Measurements from ENCODE around the gene TMEM263. TPM values are rescaled to one million over a fixed set of nuclear protein-coding genes. Genes with fewer than 3 reads are reported as not detected.

Gene TMEM263
- total and polyA plus RNA-seq, 2 donors (not counting 3 experiments of a cell fraction or from before 2014, with no cell fraction given): 22.5 to 72.5 TPM

DNA sequence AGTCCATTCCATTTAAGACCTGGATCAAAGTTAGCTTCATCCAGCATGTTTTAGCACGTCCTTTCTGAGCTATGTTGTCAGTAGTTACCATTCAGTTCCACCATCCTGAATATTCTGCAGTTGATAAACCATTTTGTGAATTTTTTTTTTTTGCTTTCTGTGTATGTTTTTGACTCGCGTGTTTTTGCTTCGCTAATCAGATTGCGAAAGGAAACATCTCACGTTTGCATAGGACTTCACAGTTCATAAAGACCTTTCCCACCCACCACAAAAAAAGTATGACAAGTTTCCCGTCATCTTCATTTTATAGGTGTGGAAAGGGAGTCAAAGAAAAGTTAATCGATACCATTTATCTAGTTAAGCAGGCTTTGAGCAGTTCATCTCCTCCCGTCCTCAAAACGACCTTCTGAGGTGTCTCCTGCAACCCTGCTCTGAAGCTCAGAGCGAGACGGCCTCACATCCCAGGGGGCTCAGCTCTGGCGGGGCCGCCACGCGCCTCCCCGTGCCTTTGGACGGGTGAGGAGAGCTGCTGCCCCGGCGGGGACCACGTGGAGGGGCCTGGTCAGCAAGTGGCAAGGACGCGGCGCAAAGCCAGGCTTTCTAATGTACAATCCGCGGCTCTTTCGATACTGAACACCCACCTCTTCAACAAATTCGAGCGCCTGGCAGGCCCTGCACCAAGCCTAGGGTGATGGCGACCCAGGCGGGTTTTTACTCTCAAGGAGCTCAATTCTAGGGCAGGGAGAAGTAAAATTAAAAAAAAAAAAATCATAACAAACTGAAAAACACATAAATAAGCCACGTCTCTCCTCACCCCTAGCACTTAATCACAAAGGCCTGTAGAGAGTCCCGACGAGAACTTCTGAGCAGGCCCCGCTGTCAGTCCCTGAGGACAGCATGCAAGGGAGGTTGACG is 988 bp upstream of the TMEM263 start:
- H3K79me2 ChIP-seq (ENCODE audit: control insufficient read depth, insufficient read depth, low read length): peaks cover 36% of the 10 kb centered on the region
- intact Hi-C loops (cut with micrococcal nuclease) (loop anchor here (1.0 kb wide), 4 partner anchors 33 to 180 kb away; partner anchors contain the start of genes MTERF2 and RIC8B), dilution Hi-C loops (cut with MboI; ENCODE audit: extremely low pct_ligation_motif_present, low sequenced_read_pairs) (no loop called here)
- ChIA-PET POLR2A (interaction anchor here (0.6 to 2.0 kb wide), 5 partner anchors 12 to 597 kb away, joined by 3 to 21 read pairs (median 5); partner anchors contain the start of genes MTERF2, POLR3B and RIC8B), CTCF (interaction anchor here (1.0 to 2.2 kb wide), 6 partner anchors 32 to 597 kb away, joined by 3 to 16 read pairs (median 6); partner anchors contain the start of genes MTERF2 and POLR3B)
- BruUV-seq (replicated peaks): TSS peak; percentile 53
- peak overlapping the region; percentile 60 for H3K27ac ChIP-seq (ENCODE audit: insufficient read depth, low read depth, low read length)
- H4K20me1 ChIP-seq (replicated peaks; ENCODE audit: control insufficient read depth, extremely low read depth, insufficient read depth, low read length): no peaks in the 10 kb centered on the region
- DNase-seq (ENCODE audit: low read depth, low spot score) (peak; percentile 66), FAIRE-seq (no peak)
- peaks cover 0 to 8% of the 10 kb centered on the region in 2 experiments for H3K27me3 ChIP-seq (ENCODE audit: control insufficient read depth in 2 of 2, insufficient read depth in 2 of 2, low read length in 2 of 2)
- H3K4me3 ChIP-seq (replicated peaks in 1 of 3; ENCODE audit: insufficient read depth in 1 of 3, low read depth in 1 of 3, low read length in 3 of 3): peak overlapping the region in 2 of 3 experiments; percentile 61 to 99
- H3K9me3 ChIP-seq (replicated peaks; ENCODE audit: control insufficient read depth, insufficient read depth, low read length): no peaks in the 10 kb centered on the region
- no peaks in the 10 kb centered on the region for H3K36me3 ChIP-seq (ENCODE audit: control insufficient read depth in 2 of 2, extremely low read depth in 1 of 2, insufficient read depth in 2 of 2, low read length in 2 of 2)
- peaks cover 12% of the 10 kb centered on the region for H3K4me1 ChIP-seq (ENCODE audit: control insufficient read depth, extremely low read depth, insufficient read depth, low read length)
- H2AFZ ChIP-seq (ENCODE audit: low read depth, low read length): peak overlapping the region; percentile 77
- TF ChIP-seq JUN (IDR thresholded peaks at IDR 0.05; ENCODE audit: borderline replicate concordance, insufficient read depth, insufficient read length, low read depth): no peak
- TF ChIP-seq, protein P1, sequence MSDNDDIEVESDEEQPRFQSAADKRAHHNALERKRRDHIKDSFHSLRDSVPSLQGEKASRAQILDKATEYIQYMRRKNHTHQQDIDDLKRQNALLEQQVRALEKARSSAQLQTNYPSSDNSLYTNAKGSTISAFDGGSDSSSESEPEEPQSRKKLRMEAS (IDR thresholded peaks at IDR 0.05; ENCODE audit: insufficient read depth, insufficient read length): peak; percentile 72
- H3K9me1 ChIP-seq (replicated peaks; ENCODE audit: control insufficient read depth, extremely low read depth, insufficient read depth, low read length): peaks cover 4% of the 10 kb centered on the region
- peak overlapping the region; percentile 61 for H3K9ac ChIP-seq (replicated peaks; ENCODE audit: extremely low read depth, insufficient read depth, low read length)
- peak overlapping the region; percentile 76 for H3K4me2 ChIP-seq (ENCODE audit: insufficient read depth, low read length)

DNA sequence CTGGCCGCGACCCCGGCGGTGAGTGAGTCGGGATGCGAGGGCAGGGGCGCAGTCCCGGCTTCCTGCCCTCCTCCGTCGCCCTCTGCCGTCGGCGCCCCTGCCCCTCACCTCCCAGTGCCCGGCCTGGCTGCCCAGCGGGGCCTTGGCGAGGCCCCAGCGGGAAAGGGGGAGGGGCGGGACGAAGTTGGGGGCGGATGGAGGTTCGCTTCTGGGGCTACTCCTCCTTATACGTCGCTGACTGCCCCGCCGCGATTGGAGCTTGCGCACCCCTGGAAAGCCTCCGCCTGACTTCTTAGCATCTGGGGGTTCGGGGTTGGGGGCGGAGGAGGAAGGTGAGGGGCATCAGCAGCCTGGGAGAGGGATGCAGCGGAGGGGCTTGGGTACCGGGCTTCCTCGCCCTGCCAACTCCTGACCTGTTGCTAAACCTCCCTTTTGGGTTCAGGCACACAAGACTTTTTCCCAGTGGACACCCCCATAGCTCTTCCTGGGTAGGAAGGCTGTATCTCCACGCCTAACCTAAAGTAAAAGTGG is 406 bp downstream of the TMEM263 start:
- intact Hi-C loops (cut with micrococcal nuclease) (loop anchor here (2.0 kb wide), 2 partner anchors 17 to 101 kb away; no protein-coding TSS in a partner anchor), dilution Hi-C loops (cut with MboI; ENCODE audit: extremely low pct_ligation_motif_present, low sequenced_read_pairs) (no loop called here)
- no peaks in the 10 kb centered on the region for H3K36me3 ChIP-seq (ENCODE audit: control insufficient read depth in 2 of 2, extremely low read depth in 1 of 2, insufficient read depth in 2 of 2, low read length in 2 of 2)
- peak overlapping the region; percentile 95 for H3K9ac ChIP-seq (replicated peaks; ENCODE audit: extremely low read depth, insufficient read depth, low read length)
- H2AFZ ChIP-seq (ENCODE audit: low read depth, low read length): peak overlapping the region; percentile 17
- BruUV-seq (replicated peaks): no TSS peak
- FAIRE-seq (no peak), DNase-seq (ENCODE audit: low read depth, low spot score) (no peak)
- TF ChIP-seq, protein P2, sequence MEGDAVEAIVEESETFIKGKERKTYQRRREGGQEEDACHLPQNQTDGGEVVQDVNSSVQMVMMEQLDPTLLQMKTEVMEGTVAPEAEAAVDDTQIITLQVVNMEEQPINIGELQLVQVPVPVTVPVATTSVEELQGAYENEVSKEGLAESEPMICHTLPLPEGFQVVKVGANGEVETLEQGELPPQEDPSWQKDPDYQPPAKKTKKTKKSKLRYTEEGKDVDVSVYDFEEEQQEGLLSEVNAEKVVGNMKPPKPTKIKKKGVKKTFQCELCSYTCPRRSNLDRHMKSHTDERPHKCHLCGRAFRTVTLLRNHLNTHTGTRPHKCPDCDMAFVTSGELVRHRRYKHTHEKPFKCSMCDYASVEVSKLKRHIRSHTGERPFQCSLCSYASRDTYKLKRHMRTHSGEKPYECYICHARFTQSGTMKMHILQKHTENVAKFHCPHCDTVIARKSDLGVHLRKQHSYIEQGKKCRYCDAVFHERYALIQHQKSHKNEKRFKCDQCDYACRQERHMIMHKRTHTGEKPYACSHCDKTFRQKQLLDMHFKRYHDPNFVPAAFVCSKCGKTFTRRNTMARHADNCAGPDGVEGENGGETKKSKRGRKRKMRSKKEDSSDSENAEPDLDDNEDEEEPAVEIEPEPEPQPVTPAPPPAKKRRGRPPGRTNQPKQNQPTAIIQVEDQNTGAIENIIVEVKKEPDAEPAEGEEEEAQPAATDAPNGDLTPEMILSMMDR (IDR thresholded peaks at IDR 0.05; ENCODE audit: extremely low read depth in 1 of 2, insufficient read depth in 1 of 2, low read depth in 1 of 2, low read length in 2 of 2): peak in 1 of 2 donors; percentile 30
- TF ChIP-seq FOS (IDR thresholded peaks at IDR 0.05; ENCODE audit: borderline replicate concordance, insufficient read depth, low read length): no peak
- peaks cover 48% of the 10 kb centered on the region for H3K79me2 ChIP-seq (ENCODE audit: control insufficient read depth, insufficient read depth, low read length)
- peak overlapping the region; percentile 86 to 99 (median 97) for H3K4me3 ChIP-seq (replicated peaks in 1 of 3; ENCODE audit: insufficient read depth in 1 of 3, low read depth in 1 of 3, low read length in 3 of 3)
- ChIA-PET POLR2A (interaction anchor here (0.7 to 2.0 kb wide), 11 partner anchors 14 to 598 kb away, joined by 3 to 21 read pairs (median 5); partner anchors contain the start of genes CRY1, MTERF2, POLR3B and RIC8B), CTCF (interaction anchor here (0.6 to 2.2 kb wide), 11 partner anchors 14 to 599 kb away, joined by 3 to 16 read pairs (median 4); partner anchors contain the start of genes CRY1, MTERF2 and POLR3B)
- H3K4me2 ChIP-seq (ENCODE audit: insufficient read depth, low read length): peak overlapping the region; percentile 99
- peaks cover 4% of the 10 kb centered on the region for H3K9me1 ChIP-seq (replicated peaks; ENCODE audit: control insufficient read depth, extremely low read depth, insufficient read depth, low read length)
- H3K27me3 ChIP-seq (ENCODE audit: control insufficient read depth in 2 of 2, insufficient read depth in 2 of 2, low read length in 2 of 2): no peaks in the 10 kb centered on the region
- peaks cover 4% of the 10 kb centered on the region for H4K20me1 ChIP-seq (replicated peaks; ENCODE audit: control insufficient read depth, extremely low read depth, insufficient read depth, low read length)
- H3K4me1 ChIP-seq (ENCODE audit: control insufficient read depth, extremely low read depth, insufficient read depth, low read length): peaks cover 12% of the 10 kb centered on the region
- peak overlapping the region; percentile 87 for H3K27ac ChIP-seq (ENCODE audit: insufficient read depth, low read depth, low read length)
- H3K9me3 ChIP-seq (replicated peaks; ENCODE audit: control insufficient read depth, insufficient read depth, low read length): no peaks in the 10 kb centered on the region
